ENCODE results near the gene TIAM2.

The TIAM2 gene

DNA sequence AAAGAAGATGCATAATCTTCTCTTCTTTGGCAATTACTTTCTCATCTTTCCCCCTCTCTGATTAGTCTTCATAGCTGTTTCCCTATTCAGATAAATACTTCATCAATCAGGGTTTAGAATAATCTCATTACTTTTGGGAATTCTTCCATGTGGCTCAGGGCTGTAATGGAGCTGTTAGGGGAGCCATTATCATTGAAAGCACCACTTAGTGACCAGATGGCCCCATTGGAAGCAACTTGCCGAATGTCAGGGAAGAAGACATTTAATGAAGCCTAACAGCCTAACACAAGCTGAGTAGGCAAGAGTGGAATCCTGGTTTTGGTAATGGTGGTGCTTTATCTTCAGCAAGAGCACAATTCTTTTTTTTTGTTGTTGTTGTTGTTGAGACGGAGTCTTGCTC is 45.0 kb downstream of the TIAM2 start:
- Histone ChIP-seq H3K27me3 (ENCODE audit: control insufficient read depth in 1 of 2, insufficient read depth in 2 of 2, low read length in 2 of 2) (no peaks in the 10 kb centered on the region), H3K4me3 (ENCODE audit: low read length in 2 of 2) (no peak overlapping the region), H3K4me1 (ENCODE audit: control insufficient read depth, insufficient read depth, low read length) (peaks cover 8% of the 10 kb centered on the region), H3K27ac (ENCODE audit: low read length) (no peak overlapping the region), H3K36me3 (ENCODE audit: control insufficient read depth in 2 of 2, insufficient read depth in 2 of 2, low read length in 2 of 2) (no peaks in the 10 kb centered on the region), H3K9ac (ENCODE audit: low read length in 2 of 2) (no peak overlapping the region), H3K9me3 (ENCODE audit: control insufficient read depth in 2 of 2, low read length in 2 of 2) (no peaks in the 10 kb centered on the region)

DNA sequence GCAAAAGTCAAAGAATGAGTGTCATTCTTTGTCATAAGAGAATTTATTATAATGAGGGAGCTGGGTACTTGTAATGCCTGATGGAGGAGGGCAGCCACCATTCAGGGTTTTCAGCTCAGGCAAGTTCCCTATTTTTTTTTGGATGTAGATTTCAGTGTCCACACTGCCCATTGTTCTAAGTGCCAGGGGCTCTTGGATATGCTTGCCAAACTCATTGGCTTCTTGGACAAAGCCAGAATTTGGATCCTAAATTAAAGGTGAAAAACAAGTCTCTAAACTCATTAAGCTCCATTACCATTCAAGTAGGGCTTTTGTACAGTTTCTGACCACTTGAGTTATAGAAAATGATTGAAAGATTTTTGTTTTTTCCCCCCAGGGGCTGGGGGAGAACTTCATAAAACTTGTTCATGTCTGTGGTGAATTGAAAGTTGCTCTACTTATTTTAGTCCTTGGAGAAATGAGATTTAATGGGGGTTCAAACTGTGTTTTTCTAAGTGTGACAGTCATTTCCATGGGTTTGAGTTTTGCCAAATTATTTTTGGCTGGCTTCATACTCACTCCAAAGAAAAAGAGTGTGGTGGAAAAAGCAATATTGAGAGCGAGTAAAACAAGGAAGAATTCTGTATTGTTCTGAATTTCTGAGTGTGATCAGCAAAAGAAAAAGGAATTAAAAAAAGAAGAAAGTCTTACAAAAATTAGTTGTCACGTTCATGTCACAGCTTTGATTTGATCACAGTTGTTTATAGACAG is 46.0 kb downstream of the TIAM2 start:
- H3K9ac ChIP-seq (ENCODE audit: low read length in 2 of 2) = no peak overlapping the region
- H3K27me3 ChIP-seq (ENCODE audit: control insufficient read depth in 1 of 2, insufficient read depth in 2 of 2, low read length in 2 of 2) = no peaks in the 10 kb centered on the region
- H3K4me3 ChIP-seq (ENCODE audit: low read length in 2 of 2) = no peak overlapping the region
- no peak overlapping the region for H3K27ac ChIP-seq (ENCODE audit: low read length)
- H3K36me3 ChIP-seq (ENCODE audit: control insufficient read depth in 2 of 2, insufficient read depth in 2 of 2, low read length in 2 of 2) = no peaks in the 10 kb centered on the region
- peaks cover 8% of the 10 kb centered on the region for H3K4me1 ChIP-seq (ENCODE audit: control insufficient read depth, insufficient read depth, low read length)
- no peaks in the 10 kb centered on the region for H3K9me3 ChIP-seq (ENCODE audit: control insufficient read depth in 2 of 2, low read length in 2 of 2)

DNA sequence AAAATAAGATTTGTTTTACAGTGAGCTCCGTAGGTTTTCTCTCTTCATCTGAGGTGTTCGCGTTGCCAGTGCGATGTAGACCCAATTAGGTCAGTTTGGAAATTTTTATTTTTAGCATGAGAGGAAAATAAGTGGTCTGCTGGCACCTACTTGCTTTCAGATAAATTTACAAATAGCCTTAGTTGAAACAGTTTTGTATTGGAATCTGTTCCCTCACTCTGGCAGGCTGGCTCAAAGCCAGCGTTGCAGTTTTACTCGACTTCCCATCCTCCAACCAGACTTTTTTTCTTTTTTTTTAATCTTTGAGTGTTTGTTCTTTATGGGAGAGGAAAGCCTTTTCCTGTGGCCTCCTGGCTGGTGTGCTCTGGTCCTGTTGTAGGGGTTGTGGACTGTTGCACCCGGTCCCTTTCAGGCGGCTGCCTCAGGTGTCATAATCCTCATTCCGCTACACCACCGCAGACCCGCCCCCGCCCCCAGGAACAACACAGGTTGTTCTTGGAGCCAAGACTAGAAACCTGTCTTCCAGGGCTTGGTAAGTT is 46.7 kb downstream of the TIAM2 start:
- Histone ChIP-seq H3K36me3 (ENCODE audit: control insufficient read depth in 2 of 2, insufficient read depth in 2 of 2, low read length in 2 of 2) (no peaks in the 10 kb centered on the region), H3K27ac (ENCODE audit: low read length) (no peak overlapping the region), H3K9ac (ENCODE audit: low read length in 2 of 2) (no peak overlapping the region), H3K4me1 (ENCODE audit: control insufficient read depth, insufficient read depth, low read length) (peaks cover 8% of the 10 kb centered on the region), H3K4me3 (ENCODE audit: low read length in 2 of 2) (peak overlapping the region in 1 of 2 donors; percentile 44), H3K27me3 (ENCODE audit: control insufficient read depth in 1 of 2, insufficient read depth in 2 of 2, low read length in 2 of 2) (no peaks in the 10 kb centered on the region), H3K9me3 (ENCODE audit: control insufficient read depth in 2 of 2, low read length in 2 of 2) (no peaks in the 10 kb centered on the region)

DNA sequence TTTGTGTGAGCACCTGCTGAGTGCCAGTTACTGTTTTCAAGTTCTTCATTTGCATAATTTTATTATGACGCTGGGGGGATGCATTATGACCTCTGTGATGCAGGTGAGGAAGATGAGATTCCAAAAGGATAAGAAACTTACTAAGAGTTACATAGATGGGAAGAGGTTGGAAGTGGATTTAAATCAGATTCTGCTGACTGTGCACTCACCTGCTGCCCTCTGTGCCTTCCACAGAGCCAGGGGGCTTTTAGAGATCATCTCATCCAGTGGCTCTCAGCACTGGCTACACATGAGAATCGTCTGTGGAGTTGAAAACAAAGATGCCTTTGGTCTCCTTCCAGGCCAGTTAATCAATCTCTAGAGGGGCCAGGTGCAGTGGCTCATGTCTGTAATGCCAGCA is 47.9 kb downstream of the TIAM2 start:
- Histone ChIP-seq H3K27me3 (ENCODE audit: control insufficient read depth in 1 of 2, insufficient read depth in 2 of 2, low read length in 2 of 2) (no peaks in the 10 kb centered on the region), H3K36me3 (ENCODE audit: control insufficient read depth in 2 of 2, insufficient read depth in 2 of 2, low read length in 2 of 2) (no peaks in the 10 kb centered on the region), H3K9me3 (ENCODE audit: control insufficient read depth in 2 of 2, low read length in 2 of 2) (no peaks in the 10 kb centered on the region), H3K4me1 (ENCODE audit: control insufficient read depth, insufficient read depth, low read length) (peaks cover 8% of the 10 kb centered on the region), H3K4me3 (ENCODE audit: low read length in 2 of 2) (no peak overlapping the region), H3K9ac (ENCODE audit: low read length in 2 of 2) (no peak overlapping the region), H3K27ac (ENCODE audit: low read length) (no peak overlapping the region)

DNA sequence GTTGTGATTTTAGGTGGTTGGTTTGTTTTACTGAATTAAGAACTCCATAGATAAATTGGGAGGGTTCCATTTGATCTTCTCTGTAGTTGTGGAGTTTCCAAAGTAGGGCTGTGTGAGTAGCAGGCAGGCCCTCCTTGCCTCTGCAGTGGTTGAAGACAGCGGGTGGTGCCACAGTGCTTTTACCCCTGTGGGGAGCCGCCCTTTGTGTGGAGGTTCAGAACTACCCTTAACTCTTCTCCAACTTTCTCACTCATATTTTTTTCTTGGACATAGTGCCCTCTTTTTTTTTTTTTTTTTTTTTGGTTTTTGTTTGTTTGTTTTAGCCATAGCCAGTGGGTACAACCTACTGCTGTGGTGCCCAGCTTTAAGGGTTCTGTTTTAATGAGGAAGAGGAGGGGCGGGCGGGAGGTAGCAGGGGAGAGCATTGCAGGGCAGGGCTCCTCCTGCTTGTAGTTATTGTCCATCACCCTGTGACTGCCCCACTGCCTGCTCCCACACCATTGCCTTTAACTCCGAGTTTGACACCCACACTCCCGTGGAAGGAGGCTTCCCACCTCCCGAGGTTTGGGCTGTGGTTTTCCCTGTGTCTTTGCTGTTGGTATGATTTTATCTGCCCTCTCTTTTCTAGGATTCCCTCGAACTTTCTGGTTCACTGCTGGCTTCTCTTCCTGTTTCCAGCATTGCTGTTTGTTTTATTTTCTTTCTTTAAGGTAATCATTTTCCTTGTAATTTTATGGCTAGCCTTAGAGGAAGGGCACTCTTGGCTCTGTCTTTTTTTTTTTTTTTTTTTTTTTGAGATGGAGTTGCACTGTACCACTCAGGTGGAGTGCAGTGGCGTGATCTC is 50.7 kb downstream of the TIAM2 start:
- Histone ChIP-seq H3K4me1 (ENCODE audit: control insufficient read depth, insufficient read depth, low read length) (peaks cover 8% of the 10 kb centered on the region), H3K36me3 (ENCODE audit: control insufficient read depth in 2 of 2, insufficient read depth in 2 of 2, low read length in 2 of 2) (no peaks in the 10 kb centered on the region), H3K9me3 (ENCODE audit: control insufficient read depth in 2 of 2, low read length in 2 of 2) (no peaks in the 10 kb centered on the region), H3K27me3 (ENCODE audit: control insufficient read depth in 1 of 2, insufficient read depth in 2 of 2, low read length in 2 of 2) (peaks cover 0 to 4% of the 10 kb centered on the region in 2 donors), H3K9ac (ENCODE audit: low read length in 2 of 2) (no peak overlapping the region), H3K27ac (ENCODE audit: low read length) (no peak overlapping the region), H3K4me3 (ENCODE audit: low read length in 2 of 2) (no peak overlapping the region)

DNA sequence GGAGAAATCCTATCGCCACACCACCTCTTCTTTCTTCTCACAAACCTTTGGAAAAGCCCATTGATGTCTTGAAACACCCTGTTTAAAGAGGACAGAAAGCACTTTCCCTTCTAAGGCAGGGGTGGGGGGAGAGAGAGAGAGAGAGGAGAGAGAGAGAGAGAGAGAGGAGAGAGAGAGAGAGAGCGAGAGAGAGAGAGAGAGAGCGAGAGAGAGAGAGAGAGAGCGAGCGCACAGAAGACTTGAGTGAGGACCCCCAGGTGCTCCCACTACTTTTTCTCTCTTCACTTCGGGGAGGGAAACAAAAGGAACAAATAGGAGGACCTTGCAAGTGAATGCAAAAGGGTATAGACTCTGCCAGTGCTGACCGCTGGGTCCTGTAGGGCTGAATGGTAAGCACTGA is 52.4 kb downstream of the TIAM2 start:
- Histone ChIP-seq H3K27ac (ENCODE audit: low read length) (no peak overlapping the region), H3K9ac (ENCODE audit: low read length in 2 of 2) (no peak overlapping the region), H3K36me3 (ENCODE audit: control insufficient read depth in 2 of 2, insufficient read depth in 2 of 2, low read length in 2 of 2) (no peaks in the 10 kb centered on the region), H3K4me1 (ENCODE audit: control insufficient read depth, insufficient read depth, low read length) (no peaks in the 10 kb centered on the region), H3K27me3 (ENCODE audit: control insufficient read depth in 1 of 2, insufficient read depth in 2 of 2, low read length in 2 of 2) (peaks cover 0 to 4% of the 10 kb centered on the region in 2 donors), H3K9me3 (ENCODE audit: control insufficient read depth in 2 of 2, low read length in 2 of 2) (no peaks in the 10 kb centered on the region), H3K4me3 (ENCODE audit: low read length in 2 of 2) (no peak overlapping the region)

DNA sequence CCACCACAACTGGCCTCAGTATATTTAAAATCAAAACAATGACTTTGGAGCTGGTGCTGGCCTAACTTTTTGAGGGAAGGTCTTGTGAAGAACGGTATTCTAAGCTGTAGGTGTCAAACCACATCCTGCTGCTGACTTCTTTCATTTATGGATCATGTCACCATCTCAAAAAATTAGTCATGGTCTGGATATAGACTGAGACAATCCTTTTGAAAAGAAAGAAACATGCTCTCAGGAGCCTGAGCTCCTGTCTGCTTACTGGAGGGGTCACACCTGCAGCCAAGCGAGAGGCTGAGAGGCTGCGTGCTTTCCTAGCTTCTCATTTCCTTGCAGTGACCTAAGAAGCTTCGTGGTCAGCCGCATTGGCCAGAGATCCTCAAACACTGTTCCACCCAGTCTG is 55.2 kb downstream of the TIAM2 start:
- H3K9ac ChIP-seq (ENCODE audit: low read length in 2 of 2) = no peak overlapping the region
- H3K27me3 ChIP-seq (ENCODE audit: control insufficient read depth in 1 of 2, insufficient read depth in 2 of 2, low read length in 2 of 2) = peaks cover 0 to 4% of the 10 kb centered on the region in 2 donors
- no peak overlapping the region for H3K4me3 ChIP-seq (ENCODE audit: low read length in 2 of 2)
- H3K9me3 ChIP-seq (ENCODE audit: control insufficient read depth in 2 of 2, low read length in 2 of 2) = no peaks in the 10 kb centered on the region
- H3K27ac ChIP-seq (ENCODE audit: low read length) = no peak overlapping the region
- no peaks in the 10 kb centered on the region for H3K36me3 ChIP-seq (ENCODE audit: control insufficient read depth in 2 of 2, insufficient read depth in 2 of 2, low read length in 2 of 2)
- no peaks in the 10 kb centered on the region for H3K4me1 ChIP-seq (ENCODE audit: control insufficient read depth, insufficient read depth, low read length)

DNA sequence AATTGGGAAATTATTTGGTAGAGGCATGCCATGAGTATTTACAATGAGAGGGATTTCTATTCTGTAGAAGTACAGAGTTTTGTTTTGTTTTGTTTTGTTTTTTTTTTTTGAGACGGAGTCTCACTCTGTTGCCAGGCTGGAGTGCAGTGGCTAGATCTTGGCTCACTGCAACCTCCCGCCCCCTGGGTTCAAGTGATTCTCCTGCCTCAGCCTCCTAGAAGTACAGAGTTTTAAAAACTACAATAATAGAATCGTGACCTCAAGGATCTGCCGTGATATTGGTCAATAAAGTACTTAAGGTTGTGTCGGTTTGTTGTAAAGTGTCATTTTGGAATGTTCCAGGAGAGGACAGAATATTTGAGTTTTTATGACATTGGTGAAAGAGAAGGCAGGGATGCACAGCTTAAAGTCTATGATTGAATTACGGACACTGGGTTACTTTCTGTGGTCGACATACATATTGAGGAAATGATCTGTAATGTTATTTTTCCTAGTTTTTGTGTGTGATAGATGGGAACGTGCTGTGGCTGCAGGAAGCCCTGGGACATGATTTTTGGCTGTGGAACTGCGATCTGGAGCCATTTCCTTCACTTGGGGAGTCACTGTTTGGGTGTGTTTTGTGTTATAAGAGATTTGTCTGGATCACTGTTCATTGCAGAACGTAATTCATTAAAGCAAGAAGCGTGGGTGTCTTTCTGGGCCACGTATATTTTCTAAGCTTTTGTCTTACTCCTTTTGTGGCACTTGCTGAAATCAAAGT is 59.6 kb downstream of the TIAM2 start:
- H3K36me3 ChIP-seq (ENCODE audit: control insufficient read depth in 2 of 2, insufficient read depth in 2 of 2, low read length in 2 of 2) = no peaks in the 10 kb centered on the region
- H3K4me3 ChIP-seq (ENCODE audit: low read length in 2 of 2) = no peak overlapping the region
- no peak overlapping the region for H3K9ac ChIP-seq (ENCODE audit: low read length in 2 of 2)
- no peak overlapping the region for H3K27ac ChIP-seq (ENCODE audit: low read length)
- H3K27me3 ChIP-seq (ENCODE audit: control insufficient read depth in 1 of 2, insufficient read depth in 2 of 2, low read length in 2 of 2) = no peaks in the 10 kb centered on the region
- H3K9me3 ChIP-seq (ENCODE audit: control insufficient read depth in 2 of 2, low read length in 2 of 2) = no peaks in the 10 kb centered on the region
- H3K4me1 ChIP-seq (ENCODE audit: control insufficient read depth, insufficient read depth, low read length) = no peaks in the 10 kb centered on the region

DNA sequence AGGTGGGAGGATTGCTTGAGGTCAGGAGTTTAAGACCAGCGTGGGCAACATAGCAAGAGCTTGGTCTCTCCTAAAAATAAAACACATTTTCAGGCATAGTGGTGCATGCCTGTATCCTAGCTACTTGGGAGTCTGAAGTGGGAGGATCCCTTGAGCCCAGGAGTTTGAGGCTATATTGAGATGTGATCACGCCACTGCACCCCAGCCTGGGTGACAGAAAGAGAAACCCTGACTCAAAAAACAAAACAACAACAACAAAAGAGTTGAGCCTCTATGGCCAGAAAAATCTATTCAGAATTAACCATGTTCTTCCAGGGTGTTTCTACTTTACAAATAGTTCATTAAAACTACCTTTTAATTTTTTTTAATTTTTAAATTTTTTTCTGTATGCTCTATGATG is 60.6 kb downstream of the TIAM2 start:
- H3K9me3 ChIP-seq (ENCODE audit: control insufficient read depth in 2 of 2, low read length in 2 of 2) = peaks cover 0 to 2% of the 10 kb centered on the region in 2 donors
- H3K27ac ChIP-seq (ENCODE audit: low read length) = no peak overlapping the region
- no peak overlapping the region for H3K4me3 ChIP-seq (ENCODE audit: low read length in 2 of 2)
- no peaks in the 10 kb centered on the region for H3K4me1 ChIP-seq (ENCODE audit: control insufficient read depth, insufficient read depth, low read length)
- no peak overlapping the region for H3K9ac ChIP-seq (ENCODE audit: low read length in 2 of 2)
- H3K27me3 ChIP-seq (ENCODE audit: control insufficient read depth in 1 of 2, insufficient read depth in 2 of 2, low read length in 2 of 2) = no peaks in the 10 kb centered on the region
- no peaks in the 10 kb centered on the region for H3K36me3 ChIP-seq (ENCODE audit: control insufficient read depth in 2 of 2, insufficient read depth in 2 of 2, low read length in 2 of 2)

DNA sequence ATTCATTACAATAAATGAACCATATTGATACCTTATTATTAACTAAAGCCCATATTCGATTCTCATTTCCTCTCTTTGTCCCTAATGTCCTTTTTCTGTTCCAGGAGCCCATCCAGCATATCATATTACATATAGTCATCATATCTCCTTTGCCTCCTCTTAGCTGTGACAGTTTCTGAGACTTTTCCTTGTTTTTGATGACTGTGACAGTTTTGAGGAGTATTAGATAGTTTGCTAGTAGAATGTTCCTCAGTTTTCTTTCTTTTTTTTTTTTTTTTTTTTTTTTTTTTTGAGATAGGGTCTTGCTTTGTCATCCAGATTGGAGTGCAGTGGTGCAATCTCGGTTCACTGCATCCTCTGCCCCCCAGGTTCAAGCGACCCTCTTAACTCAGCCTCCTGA is 61.6 kb downstream of the TIAM2 start:
- Histone ChIP-seq H3K36me3 (ENCODE audit: control insufficient read depth in 2 of 2, insufficient read depth in 2 of 2, low read length in 2 of 2) (no peaks in the 10 kb centered on the region), H3K9me3 (ENCODE audit: control insufficient read depth in 2 of 2, low read length in 2 of 2) (peaks cover 0 to 4% of the 10 kb centered on the region in 2 donors), H3K27ac (ENCODE audit: low read length) (no peak overlapping the region), H3K4me3 (ENCODE audit: low read length in 2 of 2) (no peak overlapping the region), H3K27me3 (ENCODE audit: control insufficient read depth in 1 of 2, insufficient read depth in 2 of 2, low read length in 2 of 2) (no peaks in the 10 kb centered on the region), H3K4me1 (ENCODE audit: control insufficient read depth, insufficient read depth, low read length) (no peaks in the 10 kb centered on the region), H3K9ac (ENCODE audit: low read length in 2 of 2) (no peak overlapping the region)
